HPDE6-E6E7 (cell line): Measurements from ENCODE around the gene OR52R1.
"Not testable (repeated sequence)": the region's sequence is repeated elsewhere in the genome, so short reads cannot be mapped to it uniquely, and the experiment has no call there.

Experiments used
- DNase-seq: peaks from one replicate; pipeline ENCODE4 v3.0.0; 2011; ENCODE audit warnings: missing footprints; ENCODE audit errors: extremely low spot score

Gene OR52R1

DNA sequence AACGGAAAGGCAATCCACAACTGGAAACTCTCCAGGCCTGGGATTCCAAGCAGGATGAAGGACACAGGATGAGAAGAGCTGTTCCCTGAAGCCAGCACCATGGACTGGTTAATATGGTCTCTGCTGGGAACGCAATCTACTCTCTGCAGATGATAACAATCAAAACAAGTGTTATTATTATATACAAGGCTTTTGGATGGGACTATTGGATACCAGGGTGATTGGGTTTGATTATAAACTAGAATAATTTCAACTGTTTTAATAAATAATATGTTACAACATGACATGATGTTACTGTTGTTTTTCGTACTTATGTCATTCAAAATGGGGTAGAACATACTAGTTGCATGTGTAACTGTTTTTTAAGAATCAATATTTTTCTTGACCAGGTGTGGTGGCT, at the start of gene OR52R1:
Gene OR52R1 (minus strand): TSS at position 101 of the 400 bp plus-strand sequence. CDS start 0 bp downstream, at position 101.
- no peak for DNase-seq

DNA sequence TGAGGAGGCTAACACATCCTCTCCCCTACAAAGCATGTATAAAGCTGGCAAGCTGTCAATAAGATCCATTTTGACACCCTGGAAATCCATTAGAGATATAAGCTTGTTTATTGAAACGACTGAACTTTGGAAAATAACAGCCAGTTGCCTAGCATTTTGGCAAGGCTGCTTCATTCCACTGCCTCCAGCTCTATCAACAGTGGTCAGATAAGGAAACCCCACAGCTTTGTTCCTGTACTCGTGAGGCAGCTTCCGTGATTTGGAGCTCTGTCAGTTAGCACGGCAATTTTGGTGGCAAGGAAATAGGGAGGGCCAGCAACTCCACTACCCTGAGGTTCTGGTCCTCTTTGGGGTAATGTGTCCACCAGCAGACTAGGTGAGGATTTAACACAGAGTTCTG, 46.9 kb upstream of the OR52R1 start:
- DNase-seq, result no peak

DNA sequence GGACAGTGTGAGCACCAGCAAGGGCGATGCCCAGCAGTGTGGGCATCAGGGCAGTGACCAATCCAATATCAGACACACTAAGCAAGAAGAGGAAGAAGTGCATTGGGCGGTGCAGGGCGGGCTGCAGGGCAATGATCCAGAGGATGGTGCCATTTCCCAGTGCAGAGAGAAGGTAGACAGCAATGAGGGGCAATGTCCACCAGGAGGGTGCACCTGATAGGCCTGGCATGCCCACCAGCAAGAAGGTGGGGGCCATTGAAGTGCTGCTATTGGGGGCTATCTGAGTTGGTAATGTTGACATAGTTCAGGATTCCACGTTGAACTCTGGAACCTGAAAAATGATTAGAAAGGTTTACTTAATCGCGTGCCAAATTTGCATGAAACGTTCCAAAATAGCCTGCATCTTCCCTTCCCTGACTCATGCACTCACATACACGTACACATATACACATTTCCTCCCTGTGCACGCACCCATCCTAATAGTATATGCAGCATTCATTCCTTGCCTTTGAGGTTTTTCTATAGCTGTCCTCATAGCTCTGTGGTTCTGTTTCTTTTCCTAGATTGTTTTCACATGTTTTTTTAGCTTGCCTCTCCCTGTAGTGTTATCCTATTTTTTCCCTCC, 44.8 kb upstream of the OR52R1 start, which contains the start of gene OR51S1:
Gene OR51S1 (minus strand): TSS at position 301 of the 625 bp plus-strand sequence. CDS start 0 bp downstream, at position 301.
- DNase-seq, result no peak

- DNase-seq, result no peak
Observed at GRCh38 chr11:4839851-4840549, 35.8 kb upstream of the OR52R1 start.

DNA sequence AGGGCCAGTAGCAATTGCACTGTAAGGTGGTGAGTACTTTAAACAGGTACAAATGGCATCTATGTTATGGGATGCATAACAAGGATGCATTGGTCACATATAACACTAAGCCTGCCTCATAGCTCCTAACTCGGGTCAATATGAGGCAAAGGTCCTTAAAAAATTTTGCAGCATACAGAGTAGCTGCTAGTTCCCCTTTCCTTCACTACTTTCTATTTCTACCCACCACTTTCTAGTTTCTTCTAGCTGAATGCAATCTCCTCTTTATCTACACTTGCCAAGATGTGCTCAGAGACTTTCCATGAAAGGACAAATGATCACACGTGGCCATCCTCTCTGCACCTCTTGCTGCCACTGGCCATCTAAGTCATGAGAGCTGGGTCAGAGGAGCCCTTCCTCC, 26.7 kb upstream of the OR52R1 start:
- no peak for DNase-seq

GRCh38 chr11:4830346-4830745, 26.2 kb upstream of the OR52R1 start:
- no peak for DNase-seq

- no peak for DNase-seq
Observed at GRCh38 chr11:4826425-4826824, 22.2 kb upstream of the OR52R1 start.

- DNase-seq, result no peak
Observed at GRCh38 chr11:4825132-4825531, 21.0 kb upstream of the OR52R1 start.

GRCh38 chr11:4821021-4821420, 16.8 kb upstream of the OR52R1 start, which contains the start of gene OR51F2:
Gene OR51F2, plus strand, starts transcription at chr11:4821321. Its CDS starts 101 bp downstream, at chr11:4821422.
- DNase-seq, result no peak

DNA sequence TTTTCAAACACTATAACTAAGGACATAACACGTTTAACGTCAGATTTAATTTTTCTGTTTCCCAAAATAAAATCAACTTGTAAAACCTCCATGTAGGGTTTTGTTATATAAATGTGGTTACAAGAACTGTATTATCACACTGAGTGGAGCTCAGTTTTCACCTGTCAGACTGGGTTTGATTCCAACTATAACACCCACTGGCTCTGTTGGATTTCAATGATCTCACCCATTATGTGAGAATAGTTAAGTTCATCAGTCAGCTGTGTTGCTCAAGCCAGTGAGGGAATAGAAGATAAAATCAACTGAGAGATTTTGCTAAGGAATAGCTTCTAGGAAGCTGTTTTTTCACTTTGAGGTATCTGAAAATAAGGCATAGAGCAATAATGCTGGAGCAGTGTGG, 5.1 kb upstream of the OR52R1 start:
- DNase-seq, result no peak

GRCh38 chr11:4808476-4808875, 4.3 kb upstream of the OR52R1 start:
- DNase-seq, result no peak

- DNase-seq, result not testable (repeated sequence)
Observed at GRCh38 chr11:4801316-4801715, 2.9 kb downstream of the OR52R1 start.

- DNase-seq, result no peak
Observed at GRCh38 chr11:4798427-4799183, 5.6 kb downstream of the OR52R1 start.

DNA sequence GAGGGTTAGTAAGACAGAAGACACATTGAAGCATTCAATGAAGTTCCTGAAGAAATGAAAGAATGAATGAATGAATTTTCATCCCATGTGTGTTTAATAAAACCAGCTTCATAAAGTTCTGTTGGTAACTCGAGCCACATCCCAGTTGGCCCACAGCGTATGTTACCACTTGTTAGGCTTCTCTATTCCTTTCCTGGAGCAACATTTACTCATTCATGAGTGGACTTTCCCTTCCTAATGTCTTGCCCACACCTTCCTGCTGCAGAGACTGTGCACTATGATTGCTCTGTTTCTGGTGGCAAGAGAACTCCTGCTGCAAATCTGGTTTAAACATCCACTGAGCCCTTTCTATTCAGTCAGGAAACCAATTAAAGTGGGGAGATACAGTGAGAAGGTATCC, 7.0 kb downstream of the OR52R1 start:
- no peak for DNase-seq

DNA sequence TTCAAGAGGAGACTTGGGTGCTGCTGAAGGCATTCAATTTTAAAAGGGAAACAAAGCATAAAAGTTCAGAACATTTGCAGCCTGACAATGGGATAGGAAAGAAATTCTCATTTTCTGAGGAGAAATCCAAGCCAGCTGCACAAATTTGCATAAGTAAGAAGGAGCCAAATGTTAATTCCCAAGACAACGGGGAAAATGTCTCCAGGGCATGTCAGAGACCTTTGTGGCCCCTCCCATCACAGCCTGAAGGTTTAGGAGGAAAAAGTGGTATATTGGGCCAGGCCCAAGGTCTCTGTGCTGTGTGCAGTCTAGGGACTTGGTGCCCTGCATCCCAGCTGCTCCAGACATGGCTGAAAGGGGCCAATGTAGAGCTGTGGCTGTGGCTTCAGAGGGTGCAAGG, 21.7 kb downstream of the OR52R1 start:
- DNase-seq, result no peak

DNA sequence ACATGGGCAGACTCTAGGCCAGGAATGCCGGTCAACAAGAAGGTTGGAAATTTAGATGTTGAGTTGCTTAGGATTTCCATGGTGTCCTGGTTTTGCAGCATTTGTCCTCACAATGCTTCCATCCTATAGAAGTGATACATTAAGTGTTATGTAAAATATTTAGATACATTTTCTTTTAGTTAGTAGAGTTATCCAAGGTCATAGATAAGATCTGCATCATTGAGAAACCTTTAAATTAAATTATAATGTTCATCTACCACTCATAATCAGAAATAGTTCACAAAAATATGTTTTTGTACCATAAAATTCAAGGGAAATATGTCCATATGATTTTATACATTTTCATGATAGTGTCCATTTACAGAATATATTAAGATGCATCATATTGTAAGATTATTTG, 34.3 kb downstream of the OR52R1 start, which contains the start of gene OR51F1:
Gene OR51F1 (minus strand): TSS at position 101 of the 400 bp plus-strand sequence. CDS start 0 bp downstream, at position 101.
- no peak for DNase-seq

- no peak for DNase-seq
Observed at GRCh38 chr11:4768094-4768493, 36.1 kb downstream of the OR52R1 start.

DNA sequence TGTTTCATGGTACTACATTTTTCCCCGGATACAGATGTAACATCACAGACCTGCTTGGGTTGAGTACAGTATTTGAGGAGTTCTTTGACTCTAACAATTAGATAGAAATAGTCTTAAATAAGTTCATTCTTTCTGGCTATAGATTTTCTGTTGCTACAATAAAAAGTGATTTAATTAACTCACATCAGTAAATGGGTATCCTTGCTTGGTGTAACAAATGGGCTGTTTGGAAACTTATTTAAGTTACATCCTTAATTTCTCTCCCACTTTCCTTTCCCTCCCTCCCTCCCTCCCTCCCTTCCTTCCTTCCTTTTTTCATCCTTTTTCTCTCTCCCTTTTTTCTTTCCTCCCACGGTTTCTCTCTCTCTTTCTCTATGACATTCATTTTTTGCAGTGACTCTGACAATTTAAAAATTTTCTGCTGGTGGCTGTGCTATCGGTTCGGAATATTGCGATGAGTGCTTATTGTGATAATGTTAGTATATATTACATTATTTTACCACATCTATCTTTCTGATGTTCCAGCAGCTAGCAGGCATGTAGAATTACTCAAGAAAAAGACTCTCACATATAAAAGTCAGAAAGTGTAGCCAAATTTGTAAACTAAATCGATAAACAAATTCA, 37.6 kb downstream of the OR52R1 start:
- no peak for DNase-seq

- DNase-seq, result no peak
Observed at GRCh38 chr11:4763096-4763495, 41.1 kb downstream of the OR52R1 start.
